PC-9 (cell line): Measurements from ENCODE around the gene MEGF8. TPM values are rescaled to one million over a fixed set of nuclear protein-coding genes. Genes with fewer than 3 reads are reported as not detected.

Experiments used
- BruUV-seq: library from RNA; stranded (reverse); fragments of 400-500 nt; replicated peaks from 2 replicates; lab custom pipeline; 2021; lab: Mats Ljungman, UMichigan
- CTCF ChIA-PET: fragments of 300-600 bp; sonication (Branson Sonifier 250); formaldehyde crosslinking; loops from one replicate; lab custom pipeline; 2022; ENCODE audit warnings: antibody characterized with exemption; lab: Charles Lee
- POLR2A ChIA-PET: fragments of 300-600 bp; sonication (Branson Sonifier 250); formaldehyde crosslinking; loops from one replicate; lab custom pipeline; 2022; ENCODE audit warnings: antibody characterized with exemption; ENCODE audit not compliant: unreplicated experiment; lab: Charles Lee
- DNase-seq, 2 experiments: peaks; one replicate each; pipeline versions ENCODE4 v3.0.0 to v3.0.0-alpha.2; 2015 to 2022; ENCODE audit warnings: mixed read lengths in 1 of 2
- H2AFZ ChIP-seq: fragments of 200-600 bp; sonication (generic); 2 replicates; pipeline ENCODE4 v1.8.1; 2017; ENCODE audit warnings: antibody characterized with exemption
- H3F3A ChIP-seq: fragments of 200-600 bp; sonication (generic); 2 replicates; pipeline ENCODE4 v1.8.1; 2017; ENCODE audit warnings: antibody characterized with exemption, mild to moderate bottlenecking, low read depth; ENCODE audit not compliant: insufficient read depth
- H3K27ac ChIP-seq: fragments of 200-600 bp; sonication (generic); 2 replicates; pipeline ENCODE4 v1.6.1; 2016; ENCODE audit warnings: mixed run types
- H3K27me3 ChIP-seq: fragments of 200-600 bp; sonication (generic); 2 replicates; pipeline ENCODE4 v1.6.1; 2016; ENCODE audit warnings: low read depth, mixed run types; ENCODE audit not compliant: insufficient read depth
- H3K36me3 ChIP-seq: fragments of 200-600 bp; sonication (generic); 2 replicates; pipeline ENCODE4 v1.6.1; 2016; ENCODE audit warnings: low read depth, mixed run types
- H3K4me1 ChIP-seq: fragments of 200-600 bp; sonication (generic); replicated peaks from 2 replicates; pipeline ENCODE4 v1.6.1; 2016; ENCODE audit warnings: mixed run types; ENCODE audit not compliant: insufficient read depth
- H3K4me2 ChIP-seq: fragments of 200-600 bp; sonication (generic); 2 replicates; pipeline ENCODE4 v1.6.1; 2017; ENCODE audit warnings: mixed run types
- H3K4me3 ChIP-seq: fragments of 200-600 bp; sonication (generic); 2 replicates; pipeline ENCODE4 v1.6.1; 2016; ENCODE audit warnings: mixed run types
- H3K79me2 ChIP-seq: fragments of 200-600 bp; sonication (generic); 2 replicates; pipeline ENCODE4 v1.6.1; 2017; ENCODE audit warnings: low read depth, mixed run types
- H3K9me2 ChIP-seq: fragments of 200-600 bp; sonication (generic); 2 replicates; pipeline ENCODE4 v1.8.1; 2017; ENCODE audit warnings: mild to moderate bottlenecking; ENCODE audit not compliant: insufficient read depth
- H3K9me3 ChIP-seq: fragments of 200-600 bp; sonication (generic); 2 replicates; pipeline ENCODE4 v1.8.1; 2016; ENCODE audit warnings: low read depth; ENCODE audit not compliant: insufficient read depth
- H4K20me1 ChIP-seq: fragments of 200-600 bp; sonication (generic); 2 replicates; pipeline ENCODE4 v1.8.1; 2017; ENCODE audit not compliant: insufficient read depth
- EZH2 ChIP-seq: fragments of 200-600 bp; sonication (generic); IDR thresholded peaks from 2 replicates; pipeline ENCODE4 v1.8.0; 2017; ENCODE audit warnings: antibody characterized with exemption, low read depth
- intact Hi-C: fragments of 100-400 bp; cut with micrococcal nuclease; formaldehyde crosslinking; loops from one replicate; pipeline ENCODE4 v1.10.0; 2022; ENCODE audit not compliant: unreplicated experiment
- total RNA-seq: library from RNA; stranded (reverse); gene quantifications from 2 replicates; pipeline ENCODE4 v1.2.3, GENCODE V29; 2021
- TF ChIP-seq, protein P1 (sequence below): fragments of 200-600 bp; sonication (generic); conservative IDR thresholded peaks from 2 replicates; pipeline ENCODE4 v1.6.1; 2017; ENCODE audit warnings: mixed run types, antibody characterized with exemption, mild to moderate bottlenecking, moderate library complexity

The MEGF8 gene
- total RNA-seq, 1 experiment from 2014 or later = 40.6 TPM

DNA sequence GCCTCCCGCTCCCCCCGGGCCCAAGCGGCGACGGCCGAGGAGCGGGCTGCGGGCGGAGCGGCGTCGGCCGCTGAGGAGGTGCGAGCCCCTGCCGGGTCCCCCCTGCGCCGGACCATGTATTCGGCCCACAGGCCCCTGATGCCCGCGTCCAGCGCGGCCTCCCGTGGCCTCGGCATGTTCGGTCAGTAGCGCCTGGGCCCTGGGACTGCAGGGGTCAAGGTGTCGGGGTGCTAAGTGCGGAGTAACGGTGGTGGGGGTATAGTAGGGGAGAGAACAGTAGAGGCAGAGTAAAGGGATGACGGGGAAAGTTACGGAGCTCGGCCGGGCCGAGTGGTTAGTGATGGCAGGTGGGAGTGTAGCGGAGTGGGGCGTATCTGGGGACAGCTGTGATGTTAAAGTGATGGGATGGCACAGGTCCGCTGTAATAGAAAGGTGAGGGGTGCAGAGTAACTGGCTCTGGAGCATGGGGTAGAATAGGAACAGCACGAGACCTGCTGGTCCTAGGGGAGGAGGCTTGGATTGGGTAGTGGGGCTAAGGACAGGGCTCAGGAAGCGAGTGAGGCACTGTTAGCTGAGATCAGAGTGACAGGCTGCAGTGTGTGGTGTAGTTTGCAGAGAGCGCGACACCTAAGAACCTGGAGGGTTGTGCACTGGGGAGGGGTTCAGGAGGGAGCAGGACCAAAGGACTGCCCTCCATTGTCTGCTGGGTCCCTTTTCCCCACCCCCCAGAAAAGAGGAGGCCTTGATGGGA is 40.7 kb upstream of the MEGF8 start:
- CTCF ChIA-PET = no interaction called here
- POLR2A ChIA-PET = no interaction called here
- Histone ChIP-seq H3K9me2 (no peaks in the 10 kb centered on the region), H2AFZ (no peak overlapping the region), H3K27ac (no peak overlapping the region), H3K4me1 (peaks cover 36% of the 10 kb centered on the region), H3F3A (peaks cover 23% of the 10 kb centered on the region; the same call in 1 of the 2 replicates), H4K20me1 (peaks cover 15% of the 10 kb centered on the region; the same call in 1 of the 2 replicates), H3K9me3 (no peaks in the 10 kb centered on the region), H3K4me2 (peak overlapping the region; percentile 99), H3K36me3 (no peaks in the 10 kb centered on the region), H3K79me2 (peaks cover 14% of the 10 kb centered on the region; the same call in 1 of the 2 replicates), H3K27me3 (no peaks in the 10 kb centered on the region), H3K4me3 (peak overlapping the region; percentile 81)
- TF ChIP-seq, protein P1, sequence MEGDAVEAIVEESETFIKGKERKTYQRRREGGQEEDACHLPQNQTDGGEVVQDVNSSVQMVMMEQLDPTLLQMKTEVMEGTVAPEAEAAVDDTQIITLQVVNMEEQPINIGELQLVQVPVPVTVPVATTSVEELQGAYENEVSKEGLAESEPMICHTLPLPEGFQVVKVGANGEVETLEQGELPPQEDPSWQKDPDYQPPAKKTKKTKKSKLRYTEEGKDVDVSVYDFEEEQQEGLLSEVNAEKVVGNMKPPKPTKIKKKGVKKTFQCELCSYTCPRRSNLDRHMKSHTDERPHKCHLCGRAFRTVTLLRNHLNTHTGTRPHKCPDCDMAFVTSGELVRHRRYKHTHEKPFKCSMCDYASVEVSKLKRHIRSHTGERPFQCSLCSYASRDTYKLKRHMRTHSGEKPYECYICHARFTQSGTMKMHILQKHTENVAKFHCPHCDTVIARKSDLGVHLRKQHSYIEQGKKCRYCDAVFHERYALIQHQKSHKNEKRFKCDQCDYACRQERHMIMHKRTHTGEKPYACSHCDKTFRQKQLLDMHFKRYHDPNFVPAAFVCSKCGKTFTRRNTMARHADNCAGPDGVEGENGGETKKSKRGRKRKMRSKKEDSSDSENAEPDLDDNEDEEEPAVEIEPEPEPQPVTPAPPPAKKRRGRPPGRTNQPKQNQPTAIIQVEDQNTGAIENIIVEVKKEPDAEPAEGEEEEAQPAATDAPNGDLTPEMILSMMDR = no peak
- no peak for TF ChIP-seq EZH2
- DNase-seq = no peak
- intact Hi-C loops = loop anchor here (5.0 kb wide), 1 partner anchor 67 kb away; the partner anchor contains the start of gene DEDD2
- no TSS peak for BruUV-seq

DNA sequence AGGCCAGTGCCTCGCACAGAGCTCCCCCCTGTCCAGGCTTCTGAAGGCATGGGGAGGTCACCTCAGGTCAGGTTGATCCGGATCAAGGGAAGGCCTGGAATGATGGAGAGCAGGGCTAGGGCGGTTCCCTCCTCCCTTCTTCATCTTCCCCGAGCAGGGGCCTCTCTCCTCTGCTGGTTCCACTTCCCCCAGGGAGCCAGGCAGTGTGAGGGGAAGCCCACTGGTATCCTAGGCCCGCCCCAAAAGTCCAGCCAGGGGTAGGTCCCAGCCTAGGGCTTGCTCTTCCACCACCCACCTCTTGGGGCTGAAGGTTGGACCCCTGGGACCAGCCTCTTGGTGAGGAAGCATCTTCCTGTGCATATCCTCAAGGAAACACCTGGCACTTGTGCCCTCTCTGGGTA is 39.9 kb upstream of the MEGF8 start:
- POLR2A ChIA-PET = no interaction called here
- TSS peak; percentile 48 for BruUV-seq
- Histone ChIP-seq H2AFZ (no peak overlapping the region), H3K27ac (no peak overlapping the region), H3F3A (peaks cover 23% of the 10 kb centered on the region; the same call in 1 of the 2 replicates), H3K9me2 (no peaks in the 10 kb centered on the region), H3K27me3 (no peaks in the 10 kb centered on the region), H3K79me2 (peaks cover 14% of the 10 kb centered on the region; the same call in 1 of the 2 replicates), H3K4me1 (peaks cover 36% of the 10 kb centered on the region), H3K36me3 (no peaks in the 10 kb centered on the region), H3K4me3 (no peak overlapping the region), H3K9me3 (no peaks in the 10 kb centered on the region), H3K4me2 (peak overlapping the region; percentile 99), H4K20me1 (peaks cover 15% of the 10 kb centered on the region; the same call in 1 of the 2 replicates)
- TF ChIP-seq, protein P1 = no peak
- no peak for TF ChIP-seq EZH2
- intact Hi-C loops = no loop called here
- CTCF ChIA-PET = no interaction called here
- DNase-seq = no peak

DNA sequence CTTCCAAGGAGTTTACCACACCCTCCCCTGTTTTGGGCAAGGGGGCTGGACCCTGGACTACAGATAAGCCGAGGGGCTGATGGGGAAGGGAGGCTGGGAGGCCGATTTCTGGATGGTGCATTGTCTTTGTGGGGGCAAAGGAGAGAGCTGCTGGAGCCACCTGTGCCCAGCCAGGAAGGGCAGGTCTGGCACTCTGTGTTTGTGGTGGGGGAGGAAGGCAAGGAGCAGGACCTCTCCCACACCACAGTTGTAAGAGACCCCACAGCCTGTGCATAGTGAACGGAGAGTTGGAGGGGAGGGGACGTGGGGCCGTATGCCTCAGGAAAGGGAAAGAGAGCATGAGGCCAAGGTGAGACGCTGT is 39.5 kb upstream of the MEGF8 start:
- peaks cover 14% of the 10 kb centered on the region; the same call in 1 of the 2 replicates for H3K79me2 ChIP-seq
- no peak overlapping the region for H3K27ac ChIP-seq
- H3K4me1 ChIP-seq = peaks cover 33% of the 10 kb centered on the region
- no peaks in the 10 kb centered on the region for H3K27me3 ChIP-seq
- DNase-seq = no peak
- no peaks in the 10 kb centered on the region for H3K9me2 ChIP-seq
- ChIA-PET POLR2A (no interaction called here), CTCF (no interaction called here)
- H3K4me3 ChIP-seq = no peak overlapping the region
- no peaks in the 10 kb centered on the region for H3K9me3 ChIP-seq
- peaks cover 23% of the 10 kb centered on the region; the same call in 1 of the 2 replicates for H3F3A ChIP-seq
- no peak overlapping the region for H2AFZ ChIP-seq
- intact Hi-C loops = no loop called here
- BruUV-seq = no TSS peak
- TF ChIP-seq, protein P1 = no peak
- TF ChIP-seq EZH2 = no peak
- peak overlapping the region; percentile 99 for H3K4me2 ChIP-seq
- peaks cover 15% of the 10 kb centered on the region; the same call in 1 of the 2 replicates for H4K20me1 ChIP-seq
- H3K36me3 ChIP-seq = no peaks in the 10 kb centered on the region
